NT2/D1 (cell line): ENCODE data around the gene MEDAG.

Experiments used
- YY1 ChIP-seq: IDR thresholded peaks from 2 replicates; pipeline ENCODE4 v1.6.1; 2011; ENCODE audit not compliant: insufficient read length, insufficient read depth
- ZNF274 ChIP-seq: IDR thresholded peaks from 2 replicates; pipeline ENCODE4 v1.6.1; 2011; ENCODE audit warnings: mild to moderate bottlenecking, low read depth, low read length

DNA sequence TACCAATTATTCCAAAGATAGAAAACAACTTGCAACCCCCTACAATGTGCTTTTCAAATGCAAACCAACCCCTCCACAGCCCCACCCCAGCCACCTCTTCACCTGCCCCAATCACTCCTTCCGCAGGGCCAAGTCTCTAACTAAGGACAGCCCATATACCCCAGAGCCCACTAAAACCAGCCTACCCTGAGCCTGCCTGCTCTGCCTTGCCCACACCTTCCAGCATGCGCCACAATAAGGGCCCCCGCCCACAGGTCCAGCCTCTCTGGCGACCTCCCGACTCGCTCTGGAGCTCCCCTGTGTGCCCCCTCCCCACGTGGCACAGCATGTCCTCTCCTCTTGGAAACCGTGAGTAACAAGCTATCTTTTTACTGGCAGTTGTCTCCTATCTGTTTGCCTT is 42.8 kb upstream of the MEDAG start:
- TF ChIP-seq YY1 (no peak), ZNF274 (no peak)
